Mucosa of rectum (tissue), 2 donors: ENCODE measurements around the gene EIPR1.
"Not testable (repeated sequence)": the region's sequence is repeated elsewhere in the genome, so short reads cannot be mapped to it uniquely, and the experiment has no call there.

Experiments
- H3K27ac ChIP-seq, 2 donors: one replicate each; pipeline ENCODE4 v1.7.0; 2013; ENCODE audit warnings: inconsistent platforms in 2 of 2, low read depth in 2 of 2, low read length in 2 of 2
- H3K27me3 ChIP-seq, 2 donors: one replicate each; pipeline ENCODE4 v1.7.0; 2013; ENCODE audit warnings: low read length in 2 of 2; ENCODE audit not compliant: control insufficient read depth in 2 of 2, insufficient read depth in 2 of 2
- H3K36me3 ChIP-seq, 2 donors: one replicate each; pipeline ENCODE4 v1.7.0; 2013; ENCODE audit warnings: low read length in 2 of 2; ENCODE audit not compliant: control insufficient read depth in 2 of 2, insufficient read depth in 2 of 2
- H3K4me1 ChIP-seq, 2 donors: one replicate each; pipeline ENCODE4 v1.7.0; 2013; ENCODE audit warnings: low read length in 2 of 2, mild to moderate bottlenecking in 1 of 2; ENCODE audit not compliant: control insufficient read depth in 2 of 2, insufficient read depth in 2 of 2
- H3K4me3 ChIP-seq, 2 donors: one replicate each; pipeline ENCODE4 v1.7.0; 2013; ENCODE audit warnings: low read length in 2 of 2
- H3K9ac ChIP-seq, 2 donors: one replicate each; pipeline ENCODE4 v1.7.0; 2013; ENCODE audit warnings: low read length in 2 of 2, low read depth in 1 of 2, mild to moderate bottlenecking in 1 of 2
- H3K9me3 ChIP-seq, 2 donors: one replicate each; pipeline ENCODE4 v1.7.0; 2013; ENCODE audit warnings: low read length in 2 of 2; ENCODE audit not compliant: control insufficient read depth in 2 of 2
- donor health status: healthy.
- donor health status: Normal muscosa, but diverticular disease.

Gene EIPR1

GRCh38 chr2:3188405-3188946 is 189.1 kb downstream of the EIPR1 start:
- Histone ChIP-seq H3K27me3 (no peaks in the 10 kb centered on the region), H3K4me3 (no peak overlapping the region), H3K36me3 (peaks cover 15 to 21% of the 10 kb centered on the region in 2 donors), H3K27ac (no peak overlapping the region), H3K9me3 (no peaks in the 10 kb centered on the region), H3K4me1 (no peaks in the 10 kb centered on the region), H3K9ac (no peak overlapping the region)

DNA sequence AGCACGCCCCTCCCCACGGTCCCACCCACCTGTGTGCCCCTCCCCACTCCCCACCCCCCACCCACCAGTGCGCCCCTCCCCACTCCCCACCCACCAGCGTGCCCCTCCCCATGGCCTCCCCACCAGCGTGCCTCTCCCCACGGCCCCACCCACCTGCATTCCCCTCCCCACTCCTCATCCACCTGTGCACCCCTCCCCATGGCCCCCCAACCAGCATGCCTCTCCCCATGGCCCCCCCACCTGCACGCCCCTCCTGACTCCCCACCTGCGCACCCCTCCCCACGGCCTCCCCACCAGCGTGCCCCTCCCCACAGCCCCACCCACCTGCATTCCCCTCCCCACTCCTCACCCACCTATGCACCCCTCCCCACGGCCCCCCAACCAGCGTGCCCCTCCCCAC is 190.2 kb downstream of the EIPR1 start:
- no peaks in the 10 kb centered on the region for H3K9me3 ChIP-seq
- H3K27ac ChIP-seq, result no peak overlapping the region
- no peak overlapping the region for H3K9ac ChIP-seq
- no peaks in the 10 kb centered on the region for H3K4me1 ChIP-seq
- H3K4me3 ChIP-seq, result no peak overlapping the region
- no peaks in the 10 kb centered on the region for H3K27me3 ChIP-seq
- H3K36me3 ChIP-seq, result peaks cover 12 to 15% of the 10 kb centered on the region in 2 donors

GRCh38 chr2:3186766-3187165 is 190.9 kb downstream of the EIPR1 start:
- Histone ChIP-seq H3K36me3 (peaks cover 7 to 10% of the 10 kb centered on the region in 2 donors), H3K27me3 (no peaks in the 10 kb centered on the region), H3K4me3 (no peak overlapping the region), H3K9ac (no peak overlapping the region), H3K27ac (no peak overlapping the region), H3K4me1 (no peaks in the 10 kb centered on the region), H3K9me3 (no peaks in the 10 kb centered on the region)

DNA sequence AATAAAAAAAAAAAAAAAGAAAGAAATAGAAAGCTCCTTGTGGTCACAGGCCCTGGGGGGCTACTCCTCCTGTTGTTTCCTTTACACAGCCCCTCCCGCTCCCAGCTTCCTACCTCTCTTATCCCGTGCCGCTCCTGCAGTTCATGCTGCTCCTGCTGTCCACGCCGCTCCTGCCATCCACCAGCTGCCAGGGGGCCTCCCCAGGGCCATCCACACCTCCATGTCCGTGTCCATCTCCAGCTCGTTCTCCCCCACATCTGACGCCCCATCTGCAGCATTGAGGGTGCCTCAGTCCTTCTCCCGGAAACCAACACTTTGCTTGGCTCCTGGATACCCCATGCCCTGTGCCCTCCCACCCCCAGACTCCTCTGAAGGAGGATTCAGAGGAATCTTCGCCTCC is 191.7 kb downstream of the EIPR1 start:
- Histone ChIP-seq H3K9ac (no peak overlapping the region), H3K4me1 (no peaks in the 10 kb centered on the region), H3K36me3 (peaks cover 7 to 9% of the 10 kb centered on the region in 2 donors), H3K27me3 (no peaks in the 10 kb centered on the region), H3K9me3 (no peaks in the 10 kb centered on the region), H3K27ac (no peak overlapping the region), H3K4me3 (no peak overlapping the region)

GRCh38 chr2:3185256-3185655 is 192.4 kb downstream of the EIPR1 start:
- Histone ChIP-seq H3K27me3 (no peaks in the 10 kb centered on the region), H3K36me3 (peaks cover 7 to 9% of the 10 kb centered on the region in 2 donors), H3K9ac (no peak overlapping the region), H3K4me3 (no peak overlapping the region), H3K4me1 (no peaks in the 10 kb centered on the region), H3K9me3 (no peaks in the 10 kb centered on the region), H3K27ac (no peak overlapping the region)

DNA sequence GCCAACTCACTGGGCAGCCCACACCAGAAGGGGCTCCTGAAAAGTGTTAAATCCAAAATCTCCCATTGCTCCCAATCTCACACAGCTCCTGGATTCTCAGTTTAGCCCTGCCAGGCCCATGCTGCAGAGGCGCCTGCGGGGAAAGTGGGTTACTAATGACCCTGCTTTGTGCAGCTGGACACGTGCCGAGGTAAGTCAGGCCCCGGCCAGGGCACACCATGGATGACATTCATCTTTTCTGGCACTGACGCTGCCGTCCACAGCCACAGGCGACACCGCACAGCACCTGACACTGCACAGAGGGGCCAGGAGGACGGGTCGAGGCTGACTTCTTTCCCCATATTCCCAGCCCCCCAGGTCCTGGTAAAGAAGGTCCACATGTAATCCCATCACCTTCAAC is 193.5 kb downstream of the EIPR1 start:
- no peaks in the 10 kb centered on the region for H3K9me3 ChIP-seq
- H3K9ac ChIP-seq, result no peak overlapping the region
- no peaks in the 10 kb centered on the region for H3K4me1 ChIP-seq
- no peak overlapping the region for H3K4me3 ChIP-seq
- no peaks in the 10 kb centered on the region for H3K27me3 ChIP-seq
- peaks cover 7 to 9% of the 10 kb centered on the region in 2 donors for H3K36me3 ChIP-seq
- H3K27ac ChIP-seq, result no peak overlapping the region

- no peaks in the 10 kb centered on the region for H3K9me3 ChIP-seq
- H3K9ac ChIP-seq, result no peak overlapping the region
- H3K4me3 ChIP-seq, result no peak overlapping the region
- no peaks in the 10 kb centered on the region for H3K4me1 ChIP-seq
- H3K27me3 ChIP-seq, result no peaks in the 10 kb centered on the region
- H3K36me3 ChIP-seq, result peaks cover 6 to 9% of the 10 kb centered on the region in 2 donors
- no peak overlapping the region for H3K27ac ChIP-seq
Observed at GRCh38 chr2:3183766-3184165, 193.9 kb downstream of the EIPR1 start.

- no peak overlapping the region for H3K4me3 ChIP-seq
- no peaks in the 10 kb centered on the region for H3K27me3 ChIP-seq
- no peak overlapping the region for H3K9ac ChIP-seq
- H3K9me3 ChIP-seq, result no peaks in the 10 kb centered on the region
- peaks cover 3 to 5% of the 10 kb centered on the region in 2 donors for H3K36me3 ChIP-seq
- no peak overlapping the region for H3K27ac ChIP-seq
- no peaks in the 10 kb centered on the region for H3K4me1 ChIP-seq
Observed at GRCh38 chr2:3182848-3183247, 194.8 kb downstream of the EIPR1 start.

- Histone ChIP-seq H3K27me3 (no peaks in the 10 kb centered on the region), H3K4me3 (no peak overlapping the region), H3K4me1 (no peaks in the 10 kb centered on the region), H3K9ac (no peak overlapping the region), H3K9me3 (no peaks in the 10 kb centered on the region), H3K36me3 (peaks cover 5% of the 10 kb centered on the region in 2 donors), H3K27ac (no peak overlapping the region)
Observed at GRCh38 chr2:3181416-3182010, 196.1 kb downstream of the EIPR1 start.

GRCh38 chr2:3180909-3181221 is 196.8 kb downstream of the EIPR1 start:
- H3K9ac ChIP-seq, H3K4me1 ChIP-seq, H3K27ac ChIP-seq, H3K36me3 ChIP-seq, H3K9me3 ChIP-seq, H3K4me3 ChIP-seq, H3K27me3 ChIP-seq: not testable (repeated sequence)
